Stimulated activated CD4-positive, alpha-beta T cell treated with anti-CD3 and anti-CD28 coated beads, Interleukin-2, amount 100 ng/mL, for 24 hours (primary cell): ENCODE measurements around the gene ABCA2.

Source experiments
- DNase-seq, 2 donors: peaks; one replicate each; pipeline ENCODE4 v3.0.0-alpha.2; 2020

Gene ABCA2, protein sequence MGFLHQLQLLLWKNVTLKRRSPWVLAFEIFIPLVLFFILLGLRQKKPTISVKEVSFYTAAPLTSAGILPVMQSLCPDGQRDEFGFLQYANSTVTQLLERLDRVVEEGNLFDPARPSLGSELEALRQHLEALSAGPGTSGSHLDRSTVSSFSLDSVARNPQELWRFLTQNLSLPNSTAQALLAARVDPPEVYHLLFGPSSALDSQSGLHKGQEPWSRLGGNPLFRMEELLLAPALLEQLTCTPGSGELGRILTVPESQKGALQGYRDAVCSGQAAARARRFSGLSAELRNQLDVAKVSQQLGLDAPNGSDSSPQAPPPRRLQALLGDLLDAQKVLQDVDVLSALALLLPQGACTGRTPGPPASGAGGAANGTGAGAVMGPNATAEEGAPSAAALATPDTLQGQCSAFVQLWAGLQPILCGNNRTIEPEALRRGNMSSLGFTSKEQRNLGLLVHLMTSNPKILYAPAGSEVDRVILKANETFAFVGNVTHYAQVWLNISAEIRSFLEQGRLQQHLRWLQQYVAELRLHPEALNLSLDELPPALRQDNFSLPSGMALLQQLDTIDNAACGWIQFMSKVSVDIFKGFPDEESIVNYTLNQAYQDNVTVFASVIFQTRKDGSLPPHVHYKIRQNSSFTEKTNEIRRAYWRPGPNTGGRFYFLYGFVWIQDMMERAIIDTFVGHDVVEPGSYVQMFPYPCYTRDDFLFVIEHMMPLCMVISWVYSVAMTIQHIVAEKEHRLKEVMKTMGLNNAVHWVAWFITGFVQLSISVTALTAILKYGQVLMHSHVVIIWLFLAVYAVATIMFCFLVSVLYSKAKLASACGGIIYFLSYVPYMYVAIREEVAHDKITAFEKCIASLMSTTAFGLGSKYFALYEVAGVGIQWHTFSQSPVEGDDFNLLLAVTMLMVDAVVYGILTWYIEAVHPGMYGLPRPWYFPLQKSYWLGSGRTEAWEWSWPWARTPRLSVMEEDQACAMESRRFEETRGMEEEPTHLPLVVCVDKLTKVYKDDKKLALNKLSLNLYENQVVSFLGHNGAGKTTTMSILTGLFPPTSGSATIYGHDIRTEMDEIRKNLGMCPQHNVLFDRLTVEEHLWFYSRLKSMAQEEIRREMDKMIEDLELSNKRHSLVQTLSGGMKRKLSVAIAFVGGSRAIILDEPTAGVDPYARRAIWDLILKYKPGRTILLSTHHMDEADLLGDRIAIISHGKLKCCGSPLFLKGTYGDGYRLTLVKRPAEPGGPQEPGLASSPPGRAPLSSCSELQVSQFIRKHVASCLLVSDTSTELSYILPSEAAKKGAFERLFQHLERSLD (N-terminal part only)

DNA sequence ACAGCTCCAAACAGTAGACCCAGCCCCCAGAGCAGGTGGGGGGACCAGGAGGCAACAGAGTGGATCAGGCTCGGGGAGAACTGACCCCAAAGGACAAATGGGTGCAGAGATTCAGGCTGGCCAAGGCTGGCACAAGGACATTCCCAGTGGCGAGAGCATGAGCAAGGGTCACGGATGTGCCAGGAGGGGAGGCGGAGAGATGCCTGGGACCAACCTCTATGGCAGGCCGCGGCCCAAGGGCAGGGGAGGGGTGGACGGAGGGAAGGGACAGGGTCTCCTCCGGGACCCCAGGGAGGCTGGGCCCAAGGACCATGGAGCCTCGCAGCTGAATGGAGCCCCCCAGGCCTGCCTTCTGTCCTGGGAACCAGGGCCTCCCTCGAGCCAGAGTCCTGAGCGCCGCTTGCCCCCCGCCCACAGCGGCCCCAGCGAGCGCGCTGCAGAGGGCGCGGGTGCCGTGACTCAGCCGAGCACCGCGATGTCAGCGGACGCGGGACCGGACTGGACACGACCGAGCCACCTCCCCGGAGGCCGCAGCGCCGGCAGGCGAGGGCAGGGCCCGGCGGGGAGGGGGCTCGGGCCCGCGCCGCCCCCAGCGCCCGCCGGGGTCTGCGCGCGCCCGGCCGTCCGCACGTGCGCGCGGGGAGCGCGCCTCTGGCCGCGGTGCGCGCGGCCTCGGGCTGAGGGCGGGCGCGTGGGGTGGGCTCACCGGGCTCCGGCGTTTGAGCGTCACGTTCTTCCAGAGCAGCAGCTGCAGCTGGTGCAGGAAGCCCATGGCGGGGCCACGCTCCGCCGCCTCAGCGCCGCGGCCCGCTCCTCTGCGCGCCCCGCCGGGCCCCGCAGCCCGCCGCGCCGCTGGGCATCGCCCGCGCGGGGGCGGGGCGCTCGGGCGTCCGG, at the start of gene ABCA2:
ABCA2 (minus strand) TSS at position 869 of the 894 bp plus-strand sequence; CDS start at position 772, 97 bp downstream.
- DNase-seq: no peak

DNA sequence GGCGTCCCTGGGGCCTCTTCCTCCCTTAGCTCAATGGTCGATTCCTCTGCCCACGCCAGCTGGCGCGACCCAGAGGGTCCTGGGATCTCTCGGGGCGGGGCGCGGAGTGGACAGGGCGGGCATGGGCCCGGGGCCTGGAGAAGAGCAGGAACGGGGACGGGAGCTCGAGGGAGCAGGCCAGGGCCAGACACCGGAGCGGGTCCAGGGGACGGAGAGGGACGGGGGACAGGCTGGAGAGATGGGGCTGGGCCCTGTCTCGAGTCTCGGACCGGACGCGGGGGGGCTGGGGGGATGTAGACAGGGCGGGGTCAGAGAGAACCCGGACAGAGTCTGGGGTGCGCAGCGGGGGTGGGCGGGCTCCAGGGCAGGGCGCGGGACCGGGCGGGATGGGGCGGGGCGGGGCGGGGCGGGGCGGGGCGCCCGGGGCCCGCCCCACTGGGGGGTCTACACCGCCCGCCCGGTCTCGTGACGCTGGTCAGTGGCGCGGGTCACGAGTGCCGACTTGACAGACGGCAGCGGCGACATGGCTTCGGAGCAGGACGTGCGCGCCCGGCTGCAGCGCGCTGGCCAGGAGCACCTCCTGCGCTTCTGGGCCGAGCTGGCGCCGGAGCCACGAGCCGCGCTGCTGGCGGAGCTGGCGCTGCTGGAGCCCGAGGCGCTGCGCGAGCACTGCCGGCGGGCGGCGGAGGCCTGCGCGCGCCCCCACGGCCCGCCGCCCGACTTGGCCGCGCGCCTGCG, 49.1 kb upstream of the ABCA2 start, which contains the start of gene UAP1L1:
UAP1L1 (plus strand) TSS at position 508 of the 738 bp plus-strand sequence; CDS start at position 524, 16 bp downstream.
- DNase-seq: peak; percentile 51 to 62

DNA sequence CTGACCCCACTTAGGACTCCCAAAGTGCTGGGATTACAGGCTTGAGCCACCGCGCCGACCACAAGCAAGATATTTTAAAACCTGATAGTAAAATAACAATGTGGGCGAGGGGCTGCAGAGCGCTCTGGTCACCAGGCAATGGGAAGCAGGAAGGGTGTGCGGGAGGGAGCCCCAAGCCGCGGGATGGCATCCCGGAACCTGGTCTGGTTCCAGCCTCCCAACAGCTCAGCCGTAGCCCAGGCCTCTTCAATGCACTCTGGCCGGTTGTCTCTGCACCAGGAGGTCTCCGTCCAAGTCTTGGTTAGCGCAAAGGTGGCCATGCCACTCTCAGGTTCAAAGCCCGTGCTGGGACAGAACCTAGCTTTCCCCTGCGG, 48.6 kb upstream of the ABCA2 start:
- DNase-seq: no peak

DNA sequence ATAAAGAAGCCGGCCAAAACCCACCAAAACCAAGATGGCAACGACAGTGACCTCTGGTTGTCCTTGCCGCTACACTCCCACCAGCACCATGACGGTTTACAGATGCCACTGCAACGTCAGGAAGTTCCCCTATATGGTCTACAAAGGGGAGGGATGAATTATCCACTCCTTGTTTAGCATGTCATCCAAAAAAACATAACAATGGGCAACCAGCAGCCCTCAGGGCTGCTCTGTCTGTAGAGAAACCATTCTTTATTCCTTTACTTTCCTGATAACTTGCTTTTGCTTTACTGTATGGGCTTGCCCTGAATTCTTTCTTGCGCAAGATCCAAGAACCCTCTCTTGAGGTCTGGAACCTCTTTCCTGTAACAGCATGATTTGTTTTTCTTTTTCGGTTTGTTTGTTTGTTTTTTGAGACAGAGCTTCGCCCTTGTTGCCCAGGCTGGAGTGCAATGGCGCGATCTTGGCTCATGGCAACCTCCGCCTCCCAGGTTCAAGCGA, 47.3 kb upstream of the ABCA2 start:
- DNase-seq: no peak

DNA sequence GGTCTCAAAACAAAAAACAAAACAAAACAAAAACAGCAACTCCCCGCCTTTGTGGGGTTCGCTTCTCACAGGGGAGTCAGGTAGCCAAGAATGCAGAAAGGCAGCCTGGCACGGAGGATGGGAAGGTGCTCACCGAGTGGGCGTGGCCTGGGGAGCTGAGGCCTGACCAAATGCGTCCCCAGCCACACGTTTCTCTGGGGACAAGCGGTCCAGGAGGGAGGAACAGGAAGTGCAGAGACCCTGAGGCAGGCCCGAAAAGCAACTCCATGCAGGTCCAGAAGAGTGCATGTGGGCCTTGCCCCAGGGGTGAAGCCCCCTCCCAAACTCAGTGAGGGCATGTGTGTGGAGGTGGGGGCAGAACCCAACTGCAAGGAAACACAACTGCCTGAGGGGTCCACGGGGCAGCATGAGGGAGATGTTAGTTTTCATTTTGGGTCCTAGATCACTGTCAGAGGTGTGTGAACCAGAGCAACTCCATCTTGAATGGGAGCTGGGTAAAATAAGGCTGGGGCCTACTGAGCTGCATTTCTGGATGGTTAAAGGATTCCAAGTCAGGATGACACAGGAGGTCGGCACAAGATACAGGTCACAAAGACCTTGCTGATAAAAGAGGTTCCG, 46.7 kb upstream of the ABCA2 start:
- DNase-seq: no peak

DNA sequence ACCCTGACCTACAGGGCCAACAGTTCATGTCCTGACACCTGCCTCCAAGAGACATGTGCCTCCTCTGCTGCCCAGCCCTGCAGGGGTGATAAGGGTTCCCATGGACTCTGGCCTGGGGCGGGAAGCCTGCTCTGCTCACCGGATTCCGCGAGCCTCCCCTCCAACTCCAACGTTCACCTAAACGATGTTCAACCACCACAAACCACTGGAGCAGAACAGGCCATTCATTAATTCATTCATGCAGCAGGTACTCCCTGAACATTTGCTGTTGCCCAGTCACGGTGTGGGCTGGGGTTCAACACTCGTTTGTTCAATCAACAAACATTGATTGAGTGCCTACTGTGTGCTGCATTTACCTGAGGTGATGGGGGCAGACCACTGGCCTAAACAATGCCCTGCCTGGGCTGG, 46.0 kb upstream of the ABCA2 start:
- DNase-seq: no peak

DNA sequence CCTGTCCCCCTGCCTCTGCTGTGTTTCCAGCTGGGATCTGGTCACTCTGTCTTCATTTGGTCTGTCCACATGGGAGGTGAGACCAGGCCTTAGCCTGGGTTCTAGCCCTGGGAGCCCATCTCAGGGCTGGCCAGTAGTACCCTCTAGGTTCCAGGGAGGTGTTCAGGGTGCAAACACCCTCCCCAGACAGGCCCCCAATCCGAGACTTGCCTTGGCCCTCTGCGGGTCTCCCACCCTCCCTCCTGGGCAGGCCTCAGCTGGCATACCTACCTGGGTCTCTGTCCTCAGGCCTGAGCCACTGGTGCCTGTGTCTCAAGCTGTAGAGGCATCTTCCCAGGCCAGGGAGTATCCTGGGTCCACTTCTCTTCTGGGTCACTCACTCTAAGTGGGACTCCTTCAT, 43.2 kb upstream of the ABCA2 start:
- DNase-seq: no peak

DNA sequence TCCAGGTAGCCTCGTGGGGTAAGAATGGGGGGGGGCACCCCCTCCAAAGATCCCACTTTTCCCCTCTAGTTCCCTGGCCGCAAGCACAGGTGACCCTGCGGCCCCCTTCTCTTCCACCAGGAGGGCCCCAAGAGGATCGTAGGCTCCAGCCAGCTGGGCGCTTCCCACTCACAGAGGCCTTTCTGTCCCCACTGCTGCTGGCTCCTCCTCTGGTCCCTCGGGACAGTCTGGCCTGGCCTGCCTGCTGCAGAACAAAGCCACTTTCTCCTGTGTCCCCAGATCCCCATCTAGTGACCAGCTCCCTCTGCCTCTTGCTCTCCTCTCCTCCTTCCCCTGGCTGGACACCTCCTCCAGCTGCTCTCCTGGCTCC, 42.9 kb upstream of the ABCA2 start:
- DNase-seq: no peak

DNA sequence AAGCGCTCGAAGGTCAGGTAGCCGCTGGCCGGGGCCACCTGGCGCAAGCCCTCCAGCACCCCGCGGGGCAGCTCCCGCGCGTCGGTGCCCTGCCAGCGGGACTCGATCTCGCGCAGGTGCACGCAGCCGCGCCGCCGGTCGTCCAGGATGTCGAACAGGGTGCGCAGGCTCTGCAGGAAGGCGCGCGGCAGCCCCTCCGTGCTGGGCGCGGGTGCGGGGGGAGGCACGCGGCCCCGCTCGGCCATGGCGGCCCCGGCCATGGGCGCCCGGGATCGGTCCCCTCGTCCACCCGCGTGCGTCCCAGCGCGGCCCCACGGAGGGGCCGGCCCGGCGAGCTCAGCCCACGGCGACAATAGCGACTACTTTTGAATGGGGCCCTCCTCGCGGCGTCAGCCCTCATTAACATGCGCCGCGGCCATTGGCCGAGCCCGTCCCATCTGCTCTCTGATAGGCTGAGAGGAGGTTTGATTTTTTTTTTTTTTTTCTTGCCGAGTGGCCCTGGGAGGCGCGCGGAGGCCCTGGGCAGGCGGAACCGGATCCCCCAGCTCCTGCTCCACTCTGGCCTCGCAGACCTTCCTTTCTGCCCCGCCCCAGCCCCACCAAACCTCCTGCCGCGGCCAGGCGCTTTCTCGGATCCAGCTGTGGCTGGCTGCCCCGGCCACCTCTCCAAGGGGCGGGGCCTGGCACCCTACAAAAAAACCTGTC, 42.3 kb upstream of the ABCA2 start, which contains the start of gene SAPCD2:
SAPCD2 (minus strand) TSS at position 357 of the 705 bp plus-strand sequence; CDS start at position 260, 97 bp downstream.
- peak; percentile 84 to 86 for DNase-seq

DNA sequence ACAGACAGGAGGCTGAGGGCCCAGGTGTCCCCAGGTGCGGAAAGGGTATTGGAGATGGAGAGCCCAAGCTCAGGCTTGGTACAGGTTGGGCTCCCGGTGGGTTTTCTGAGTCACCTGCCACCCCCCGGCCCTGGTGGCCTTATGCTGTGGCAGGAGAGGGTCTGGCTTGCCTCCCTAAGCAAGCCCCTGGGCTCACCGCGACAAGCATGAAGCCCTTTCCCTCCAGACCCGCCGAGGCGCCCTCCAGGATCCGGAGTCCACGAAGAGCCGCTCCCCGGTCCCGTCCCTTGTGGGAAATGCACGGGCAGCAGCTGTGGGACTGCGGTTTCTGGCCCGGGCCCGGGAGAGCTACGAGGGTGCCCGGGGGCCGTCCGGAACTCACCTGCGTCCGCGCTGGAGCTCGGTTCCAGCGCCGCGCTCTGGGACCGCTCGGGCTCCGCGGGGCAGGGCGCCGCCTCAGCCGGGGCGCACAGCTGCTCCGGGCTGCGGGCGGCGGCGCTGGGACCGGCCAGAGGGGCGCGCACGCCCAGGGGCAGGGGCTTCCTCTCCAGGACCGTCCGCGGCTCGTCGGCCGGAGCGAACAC, 41.6 kb upstream of the ABCA2 start:
- DNase-seq: no peak

DNA sequence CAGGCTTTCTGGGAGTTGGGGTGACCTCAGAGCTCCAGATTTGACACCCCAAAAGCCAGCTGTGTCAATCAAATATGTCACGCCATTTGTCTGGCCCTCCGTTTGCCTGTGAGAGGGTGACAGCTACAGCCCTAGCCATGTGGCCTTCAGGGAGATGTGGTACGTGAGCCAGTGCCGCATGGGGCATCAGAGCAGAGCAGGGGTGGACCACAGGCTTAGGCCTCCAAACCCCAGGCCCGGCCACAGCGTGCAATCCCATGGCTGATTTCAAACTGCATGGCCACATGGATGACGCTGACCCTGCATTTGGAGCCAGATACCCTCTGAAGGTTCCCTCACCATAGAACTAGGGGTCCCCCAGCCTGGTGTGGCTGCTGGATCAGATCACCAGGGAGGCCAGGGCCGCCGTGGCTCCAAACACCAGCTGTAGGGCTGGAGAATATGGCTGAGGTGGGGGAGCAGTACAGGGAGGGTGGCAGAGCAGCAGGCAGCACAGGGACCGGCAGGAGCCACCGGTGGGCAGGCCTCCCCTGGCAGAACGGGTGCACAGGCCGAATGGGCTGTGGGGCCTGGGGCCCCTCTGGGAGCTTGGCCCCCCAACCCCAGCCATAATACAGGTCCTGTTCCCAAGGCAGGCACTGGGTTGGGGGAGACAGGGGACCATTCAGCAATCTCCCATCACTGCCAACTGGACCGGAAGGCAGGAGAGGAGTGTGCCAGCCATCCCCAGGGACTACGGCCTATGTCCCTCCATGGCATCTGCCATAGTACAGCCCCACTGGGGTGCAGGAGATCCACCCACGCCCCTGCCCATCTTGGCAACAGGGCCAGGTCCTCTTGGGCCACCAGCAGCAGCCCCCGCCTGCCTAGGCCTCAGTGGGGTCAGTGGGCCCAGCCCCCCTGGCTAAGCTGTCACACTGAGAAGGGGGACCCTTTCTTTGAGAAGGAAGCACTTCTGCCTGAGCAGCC, 40.8 kb upstream of the ABCA2 start:
- no peak for DNase-seq

DNA sequence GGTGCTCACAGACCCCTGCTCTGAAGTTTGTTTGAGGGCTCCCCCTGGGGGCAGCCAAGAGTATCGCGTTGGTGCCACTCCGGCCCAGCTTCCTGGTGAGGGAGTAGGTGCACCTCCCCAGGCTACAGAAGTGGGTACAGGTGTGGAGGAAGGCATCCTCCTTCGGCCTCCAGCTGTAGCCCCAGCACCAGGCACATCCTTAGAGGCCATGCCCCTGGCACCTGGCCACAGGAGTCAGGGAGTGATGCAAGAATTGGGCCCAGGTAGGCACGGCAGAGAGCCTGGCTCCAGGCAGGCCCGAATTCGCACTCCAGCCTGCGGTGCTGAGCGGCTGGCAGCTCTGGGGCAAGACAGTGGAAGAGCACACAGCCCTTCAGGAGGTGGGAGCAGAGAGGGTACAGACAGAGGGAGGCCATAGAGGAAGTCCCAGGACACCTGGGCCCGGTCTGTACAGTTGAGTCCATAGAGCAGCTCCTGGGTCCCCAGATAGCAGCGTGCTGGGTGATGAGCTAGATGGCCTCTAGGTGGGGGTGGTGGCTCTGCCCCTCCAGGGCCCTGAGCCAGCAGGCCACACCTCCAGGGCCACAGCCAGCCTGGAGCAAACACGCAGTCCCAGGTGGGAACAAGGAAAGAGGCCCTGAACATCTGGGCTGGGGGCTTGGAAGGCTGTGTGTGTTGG, 40.0 kb upstream of the ABCA2 start:
- DNase-seq: peak; percentile 88

DNA sequence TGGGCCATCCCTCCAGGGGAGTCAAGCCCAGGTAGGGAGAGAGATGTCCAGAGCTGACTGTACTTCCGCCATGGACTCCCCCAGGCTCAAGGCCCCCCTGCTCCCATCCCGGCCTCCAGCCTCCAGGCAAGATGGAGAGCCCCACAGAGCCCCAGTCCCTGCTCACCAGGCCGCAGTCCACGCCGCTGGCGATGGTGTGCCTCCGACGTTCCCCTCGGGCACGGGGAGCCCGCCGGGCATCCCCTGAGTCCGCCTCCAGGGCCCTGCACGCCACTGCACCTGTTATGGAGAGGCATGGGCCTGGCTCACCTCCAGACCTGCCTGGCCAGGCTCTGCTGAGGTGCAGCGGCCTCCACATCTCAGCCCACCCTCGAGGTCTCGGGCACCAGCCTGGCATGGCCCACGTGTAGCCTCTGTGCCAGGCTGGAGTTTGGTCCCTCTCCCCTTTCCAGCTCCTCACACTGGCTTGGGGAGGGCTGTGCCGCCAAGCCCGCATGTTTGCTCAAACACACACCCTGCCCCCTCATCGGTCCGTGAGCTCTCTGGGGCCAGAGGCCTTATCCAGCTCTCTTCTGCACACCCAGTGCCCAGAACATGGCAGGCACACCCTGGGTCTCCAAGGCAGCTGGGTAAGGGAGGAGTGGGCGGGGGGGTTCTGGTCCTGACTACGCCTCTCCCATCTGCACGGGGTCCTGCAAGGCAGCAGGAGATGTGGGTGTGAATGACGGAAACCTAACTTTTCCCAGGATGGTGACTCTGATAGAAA, 38.2 kb upstream of the ABCA2 start:
- no peak for DNase-seq

DNA sequence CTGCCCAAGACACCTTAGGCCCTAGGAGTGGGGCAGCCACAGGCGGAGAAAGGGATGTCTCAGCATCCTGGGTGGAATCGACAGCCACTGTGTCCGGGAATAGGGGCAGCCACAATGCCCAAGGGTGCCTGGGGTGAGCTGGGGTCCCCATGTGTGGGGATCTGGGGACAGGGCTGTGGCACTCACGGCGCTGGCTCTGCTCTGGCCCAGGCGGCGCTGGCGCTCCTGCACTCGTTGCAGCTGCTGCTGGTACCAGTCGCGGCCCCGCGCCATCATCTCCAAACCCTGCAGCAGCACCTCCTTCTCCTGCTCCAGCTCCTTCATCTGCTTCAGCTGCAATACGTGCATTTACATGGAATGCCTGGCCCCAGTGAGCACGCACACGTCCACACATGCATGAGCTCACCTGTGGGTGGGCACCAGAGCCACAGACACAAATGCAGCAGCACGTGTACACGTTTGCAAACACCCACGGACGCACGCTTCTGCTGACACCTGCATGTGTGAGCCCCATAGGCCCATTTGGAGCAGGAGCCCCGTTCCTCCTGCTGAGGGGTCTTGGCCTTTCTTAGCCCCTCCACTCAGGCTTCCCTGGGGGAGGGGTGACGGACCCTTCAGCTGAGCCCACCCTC, 37.4 kb upstream of the ABCA2 start:
- DNase-seq: no peak

DNA sequence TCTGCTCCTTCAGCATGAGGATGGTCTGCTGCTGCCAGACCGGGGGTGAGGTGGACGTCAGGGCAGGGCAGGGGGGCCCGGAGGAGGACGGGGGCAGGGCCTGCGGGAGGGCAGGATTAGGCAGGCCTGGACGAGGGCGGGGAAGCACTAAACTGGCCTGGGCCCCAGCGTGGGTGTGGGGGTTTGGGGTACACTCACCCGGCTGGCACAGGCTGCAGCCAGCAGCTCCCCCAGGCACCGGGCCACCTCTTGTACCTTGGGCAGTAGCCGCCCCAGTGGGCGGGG, 36.8 kb upstream of the ABCA2 start:
- DNase-seq: no peak
